22Rv1 (cell line): Measurements from ENCODE around the gene MRPL12.
A peak's percentile ranks its signal among the peaks of the same experiment; 100 is the strongest.

Source experiments
- H3K27ac ChIP-seq: fragments of 450-650 bp; 2 replicates; pipeline ENCODE4 v1.5.1; 2017
- CTCF ChIP-seq: fragments of 450-650 bp; IDR thresholded peaks from 2 replicates; pipeline ENCODE4 v1.5.1; 2017; ENCODE audit warnings: mild to moderate bottlenecking
- ZFX ChIP-seq: fragments of 450-650 bp; IDR thresholded peaks from 2 replicates; pipeline ENCODE4 v1.6.1; 2017; ENCODE audit warnings: antibody characterized with exemption, borderline replicate concordance

The MRPL12 gene

GRCh38 chr17:81664051-81664470 lies 39.1 kb upstream of the MRPL12 start:
- TF ChIP-seq ZFX, result no peak
- no peak for TF ChIP-seq CTCF
- H3K27ac ChIP-seq, result peak overlapping the region; percentile 34

- TF ChIP-seq ZFX (no peak), CTCF (no peak)
- H3K27ac ChIP-seq, result peak overlapping the region; percentile 84
Observed at GRCh38 chr17:81665205-81666091, 37.7 kb upstream of the MRPL12 start.

- TF ChIP-seq ZFX (no peak), CTCF (no peak)
- H3K27ac ChIP-seq, result peak overlapping the region; percentile 84
Observed at GRCh38 chr17:81666092-81666341, 37.1 kb upstream of the MRPL12 start.

GRCh38 chr17:81666342-81667191 lies 36.6 kb upstream of the MRPL12 start, which contains the start of the genes CCDC137 and OXLD1:
Gene CCDC137 (plus strand): TSS chr17:81666737. CDS start chr17:81666767, 30 bp downstream.
Gene OXLD1 (minus strand): TSS chr17:81666605. CDS start chr17:81666577, 28 bp downstream.
- no peak for TF ChIP-seq ZFX
- TF ChIP-seq CTCF, result no peak
- peak within 1 kb of the TSS; percentile 84 for H3K27ac ChIP-seq

- H3K27ac ChIP-seq, result peak overlapping the region; percentile 84
- TF ChIP-seq CTCF (0 out of 2 replicates have a peak, but pooled peaks have one; percentile 9), ZFX (no peak)
Observed at GRCh38 chr17:81667754-81668153, 35.4 kb upstream of the MRPL12 start.

- TF ChIP-seq ZFX (no peak), CTCF (no peak)
- H3K27ac ChIP-seq, result no peak overlapping the region
Observed at GRCh38 chr17:81672504-81672903, 30.7 kb upstream of the MRPL12 start.
